ENCODE results near the gene CDC16. TPM values are rescaled to one million over a fixed set of nuclear protein-coding genes. Genes with fewer than 3 reads are reported as not detected.

The CDC16 gene
- total RNA-seq, 1 experiment from 2014 or later: 61.0 TPM

GRCh38 chr13:114259374-114259773 is 24.7 kb downstream of the CDC16 start:
- POLR2A ChIA-PET: no interaction called here
- BruUV-seq (replicated peaks): no TSS peak

More at GRCh38 chr13:114259374-114259773, 24.7 kb downstream of the CDC16 start:
- no peak for TF ChIP-seq SIN3A (IDR thresholded peaks at IDR 0.05; ENCODE audit: low read depth)
- no peak for TF ChIP-seq POLR2AphosphoS5 (IDR thresholded peaks at IDR 0.05; ENCODE audit: low read depth, low read length)
- TF ChIP-seq ZNF274 (IDR thresholded peaks at IDR 0.05; ENCODE audit: low read depth, low read length): no peak
- no peak for TF ChIP-seq ZFX (IDR thresholded peaks at IDR 0.05)
- no peak for TF ChIP-seq SP1 (IDR thresholded peaks at IDR 0.05; ENCODE audit: low read depth)
- TF ChIP-seq ZBTB33 (IDR thresholded peaks at IDR 0.05; ENCODE audit: extremely low read depth, insufficient replicate concordance, low read length): no peak
- TF ChIP-seq, protein P1, sequence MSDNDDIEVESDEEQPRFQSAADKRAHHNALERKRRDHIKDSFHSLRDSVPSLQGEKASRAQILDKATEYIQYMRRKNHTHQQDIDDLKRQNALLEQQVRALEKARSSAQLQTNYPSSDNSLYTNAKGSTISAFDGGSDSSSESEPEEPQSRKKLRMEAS (IDR thresholded peaks at IDR 0.05): no peak
- TF ChIP-seq, protein P2, sequence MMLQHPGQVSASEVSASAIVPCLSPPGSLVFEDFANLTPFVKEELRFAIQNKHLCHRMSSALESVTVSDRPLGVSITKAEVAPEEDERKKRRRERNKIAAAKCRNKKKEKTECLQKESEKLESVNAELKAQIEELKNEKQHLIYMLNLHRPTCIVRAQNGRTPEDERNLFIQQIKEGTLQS (IDR thresholded peaks at IDR 0.05): no peak
- ChIA-PET CTCF (no interaction called here), RAD21 (ENCODE audit: low non-redundant PET in 1 of 2, low total read pairs in 2 of 2, uncharacterized antibody in 2 of 2, unreplicated experiment in 2 of 2) (no interaction called here)
- no peaks in the 10 kb centered on the region for H3K27me3 ChIP-seq (ENCODE audit: insufficient read depth, low read length)
- no peak overlapping the region for H3K4me2 ChIP-seq (ENCODE audit: low read length)
- intact Hi-C loops (cut with micrococcal nuclease): no loop called here
- no peaks in the 10 kb centered on the region for H3K79me2 ChIP-seq (ENCODE audit: insufficient read depth, low read length)
- no peak overlapping the region for H3K4me3 ChIP-seq (replicated peaks in 1 of 2; ENCODE audit: low read depth in 1 of 2, low read length in 2 of 2)
- H3K27ac ChIP-seq (ENCODE audit: low read depth, low read length): no peak overlapping the region
- H3K4me1 ChIP-seq (ENCODE audit: control insufficient read depth in 1 of 2, insufficient read depth in 2 of 2, low read length in 2 of 2): no peaks in the 10 kb centered on the region
- H2AFZ ChIP-seq (ENCODE audit: low read depth, low read length, poor library complexity, severe bottlenecking): no peak overlapping the region
- DNase-seq (ENCODE audit: low read depth, low spot score) (no peak), ATAC-seq (no peak)
- H3K9me3 ChIP-seq (ENCODE audit: control insufficient read depth in 1 of 2, insufficient read depth in 1 of 2, low read depth in 1 of 2, low read length in 2 of 2): no peaks in the 10 kb centered on the region
- no peaks in the 10 kb centered on the region for H3K9me2 ChIP-seq (ENCODE audit: insufficient read depth)
- H3K36me3 ChIP-seq (ENCODE audit: control insufficient read depth in 1 of 2, insufficient read depth in 2 of 2, low read length in 2 of 2): peaks cover 42 to 71% of the 10 kb centered on the region in 2 experiments
- H3K9ac ChIP-seq (ENCODE audit: low read length): no peak overlapping the region
- H4K20me1 ChIP-seq (ENCODE audit: insufficient read depth): 0 out of 2 replicates have a peak, but pooled peaks cover 2% of the 10 kb centered on the region
